HepG2 (cell line): ENCODE data around the gene SLC16A3. TPM values are rescaled to one million over a fixed set of nuclear protein-coding genes. Genes with fewer than 3 reads are reported as not detected.
A peak's percentile ranks its signal among the peaks of the same experiment; 100 is the strongest.

Experiments used
- BCLAF1 ChIP-seq: fragments of 450-650 bp; IDR thresholded peaks from 2 replicates; pipeline ENCODE4 v1.6.1; 2017; ENCODE audit warnings: mild to moderate bottlenecking
- FOXJ3 ChIP-seq: sonication (generic); formaldehyde crosslinking; IDR thresholded peaks from 2 replicates; pipeline ENCODE4 v1.4.0; 2020; ENCODE audit warnings: missing genetic modification reagents, mild to moderate bottlenecking, borderline replicate concordance
- JUNB ChIP-seq: sonication (generic); formaldehyde crosslinking; IDR thresholded peaks from 2 replicates; pipeline ENCODE4 v1.8.0; 2022; ENCODE audit warnings: missing genetic modification reagents, mild to moderate bottlenecking, borderline replicate concordance
- LRRFIP1 ChIP-seq: sonication (generic); formaldehyde crosslinking; conservative IDR thresholded peaks from 2 replicates; pipeline ENCODE4 v1.4.0; 2020; ENCODE audit warnings: missing genetic modification reagents
- MYPOP ChIP-seq: sonication (generic); formaldehyde crosslinking; IDR thresholded peaks from 2 replicates; pipeline ENCODE4 v1.8.1; 2023; ENCODE audit warnings: mild to moderate bottlenecking, moderate library complexity, missing genetic modification reagents
- RCOR2 ChIP-seq: IDR thresholded peaks from 2 replicates; pipeline ENCODE4 v1.6.1; 2016; ENCODE audit warnings: missing biosample characterization, missing genetic modification reagents
- SIX4 ChIP-seq: sonication (generic); formaldehyde crosslinking; IDR thresholded peaks from 2 replicates; pipeline ENCODE4 v1.4.0; 2020; ENCODE audit warnings: missing genetic modification reagents
- SRSF4 ChIP-seq: fragments of 200-400 bp; formaldehyde crosslinking; IDR thresholded peaks from one replicate; pipeline ENCODE4 v1.6.1; 2018; ENCODE audit warnings: mild to moderate bottlenecking, low read depth, low read length, moderate library complexity; ENCODE audit not compliant: poor library complexity, severe bottlenecking
- SSRP1 ChIP-seq: IDR thresholded peaks from 2 replicates; pipeline ENCODE4 v1.6.1; 2016; ENCODE audit warnings: control low read depth
- TERF1 ChIP-seq: sonication (generic); formaldehyde crosslinking; IDR thresholded peaks from 2 replicates; pipeline ENCODE4 v1.8.0; 2022; ENCODE audit warnings: mild to moderate bottlenecking, missing genetic modification reagents, moderate library complexity
- TP53 ChIP-seq: sonication (generic); formaldehyde crosslinking; conservative IDR thresholded peaks from 2 replicates; pipeline ENCODE4 v1.4.0; 2020; ENCODE audit warnings: missing genetic modification reagents
- ZBED4 ChIP-seq: sonication (generic); formaldehyde crosslinking; IDR thresholded peaks from 2 replicates; pipeline ENCODE4 v1.4.0; 2020; ENCODE audit warnings: missing genetic modification reagents, borderline replicate concordance
- ZBTB38 ChIP-seq: sonication (generic); formaldehyde crosslinking; IDR thresholded peaks from 2 replicates; pipeline ENCODE4 v1.5.1; 2020; ENCODE audit warnings: mild to moderate bottlenecking, missing genetic modification reagents
- ZNF296 ChIP-seq: sonication (generic); formaldehyde crosslinking; conservative IDR thresholded peaks from 2 replicates; pipeline ENCODE4 v1.5.0; 2020; ENCODE audit warnings: mild to moderate bottlenecking, missing genetic modification reagents
- ZNF3 ChIP-seq: IDR thresholded peaks from 2 replicates; pipeline ENCODE4 v1.7.0; 2017; ENCODE audit warnings: inconsistent platforms
- polyA plus RNA-seq, 8 experiments: library from polyadenylated mRNA; depleted of rRNA in 3 of 8; stranded (reverse) in 7 of 8; unstranded in 1 of 8; fragments of >200 nt; fragmentation: Illumina TruSeq in 4 of 8; extraction: Trizol in 4 of 8; gene quantifications; 2 replicates each; pipeline versions ENCODE4 v1.2.1 to v1.2.3, GENCODE V29; 2011 to 2016; ENCODE audit warnings: low read depth in 4 of 8, missing spikeins in 1 of 8, mixed read lengths in 1 of 8; ENCODE audit not compliant: insufficient read depth in 1 of 8
- total RNA-seq, 5 experiments: library from RNA; depleted of rRNA; stranded (reverse); fragments of >200 nt; fragmentation: Illumina TruSeq; extraction: Trizol; gene quantifications; 2 replicates each; pipeline ENCODE4 v1.2.3, GENCODE V29; 2016; ENCODE audit warnings: low read depth in 1 of 5

SLC16A3 gene
- total and polyA plus RNA-seq, 2 of the 13 experiments (the other 11 are each of a cell fraction or from before 2014, with no cell fraction given) = 242 to 349 TPM

- 0 out of 2 replicates have a peak, but pooled peaks have one; percentile 4 for TF ChIP-seq LRRFIP1 (CRISPR knock-in tag)
- peak; percentile 92 for TF ChIP-seq ZBTB38 (CRISPR knock-in tag)
- no peak for TF ChIP-seq SSRP1 (CRISPR knock-in tag)
- TF ChIP-seq MYPOP (CRISPR knock-in tag) = peak; percentile 87
- TF ChIP-seq SRSF4 = no peak
- TF ChIP-seq ZNF3 (CRISPR knock-in tag) = no peak
- TF ChIP-seq FOXJ3 (CRISPR knock-in tag) = peak; percentile 88; the same call in 1 of the 2 replicates
- TF ChIP-seq JUNB (CRISPR knock-in tag) = peak; percentile 98
- no peak for TF ChIP-seq BCLAF1
- peak; percentile 85 for TF ChIP-seq RCOR2 (CRISPR knock-in tag)
- TF ChIP-seq ZNF296 (CRISPR knock-in tag) = no peak
- no peak; the same call in 1 of the 2 replicates for TF ChIP-seq ZBED4
- TF ChIP-seq SIX4 (CRISPR knock-in tag) = peak; percentile 75; the same call in 1 of the 2 replicates
- TF ChIP-seq TP53 (CRISPR knock-in tag) = peak; percentile 81; the same call in 1 of the 2 replicates
- TF ChIP-seq TERF1 (CRISPR knock-in tag) = no peak
These were observed 38.9 kb downstream of the SLC16A3 start (continued) for GRCh38 chr17:82267575-82268379.
